Liver (tissue), 9 donors: Measurements from ENCODE around the gene DNM3. TPM values are rescaled to one million over a fixed set of nuclear protein-coding genes. Genes with fewer than 3 reads are reported as not detected.

Experiments
- DNase-seq: peaks from one replicate; pipeline ENCODE4 v3.0.0-alpha.2; 2017; ENCODE audit warnings: low spot score
- H3K27ac ChIP-seq, 2 donors: one replicate each; pipeline ENCODE4 v1.7.0; 2013; ENCODE audit warnings: inconsistent platforms in 2 of 2, low read length in 2 of 2, control low read depth in 1 of 2, low read depth in 1 of 2, mild to moderate bottlenecking in 1 of 2
- H3K27me3 ChIP-seq, 4 donors: one replicate each; pipeline versions ENCODE4 v1.6.1 to v1.7.0; 2013; ENCODE audit warnings: low read length in 3 of 4, inconsistent platforms in 1 of 4, mild to moderate bottlenecking in 1 of 4, moderate library complexity in 1 of 4; ENCODE audit not compliant: control insufficient read depth in 4 of 4, insufficient read depth in 4 of 4
- H3K36me3 ChIP-seq, 4 donors: one replicate each; pipeline versions ENCODE4 v1.6.1 to v1.7.0; 2013; ENCODE audit warnings: low read length in 3 of 4, mild to moderate bottlenecking in 3 of 4, low read depth in 1 of 4, moderate library complexity in 1 of 4; ENCODE audit not compliant: control insufficient read depth in 4 of 4, insufficient read depth in 3 of 4
- H3K4me1 ChIP-seq, 4 donors: one replicate each; pipeline versions ENCODE4 v1.6.1 to v1.7.0; 2013; ENCODE audit warnings: low read length in 3 of 4, mild to moderate bottlenecking in 3 of 4, moderate library complexity in 1 of 4; ENCODE audit not compliant: control insufficient read depth in 4 of 4, insufficient read depth in 4 of 4
- H3K4me3 ChIP-seq, 3 donors: one replicate each; pipeline versions ENCODE4 v1.6.1 to v1.7.0; 2013; ENCODE audit warnings: low read length in 3 of 3, control low read depth in 1 of 3, low read depth in 1 of 3, mild to moderate bottlenecking in 1 of 3
- H3K9ac ChIP-seq, 2 donors: one replicate each; pipeline ENCODE4 v1.7.0; 2013; ENCODE audit warnings: low read length in 2 of 2, mild to moderate bottlenecking in 2 of 2, moderate library complexity in 2 of 2, control low read depth in 1 of 2, low read depth in 1 of 2
- H3K9me3 ChIP-seq, 4 donors: one replicate each; pipeline versions ENCODE4 v1.6.1 to v1.7.0; 2013; ENCODE audit warnings: low read length in 3 of 4; ENCODE audit not compliant: control insufficient read depth in 4 of 4
- EGR1 ChIP-seq, 2 donors: IDR thresholded peaks; 2 replicates each; pipeline ENCODE4 v1.6.1; 2016 to 2018; ENCODE audit warnings: antibody characterized with exemption in 2 of 2, low read depth in 2 of 2
- FOXA1 ChIP-seq: IDR thresholded peaks from 2 replicates; pipeline ENCODE4 v1.6.1; 2016; ENCODE audit warnings: antibody characterized with exemption
- FOXA2 ChIP-seq: IDR thresholded peaks from 2 replicates; pipeline ENCODE4 v1.6.1; 2016; ENCODE audit warnings: antibody characterized with exemption
- GABPA ChIP-seq, 2 donors: IDR thresholded peaks in 1 of 2; conservative IDR thresholded peaks in 1 of 2; 2 replicates each; pipeline ENCODE4 v1.6.1; 2016; ENCODE audit warnings: antibody characterized with exemption in 2 of 2, mild to moderate bottlenecking in 1 of 2, moderate library complexity in 1 of 2
- HNF4A ChIP-seq, 2 donors: conservative IDR thresholded peaks; 2 replicates each; pipeline ENCODE4 v1.6.1; 2016; ENCODE audit warnings: antibody characterized with exemption in 2 of 2, mild to moderate bottlenecking in 2 of 2
- HNF4G ChIP-seq: IDR thresholded peaks from 2 replicates; pipeline ENCODE4 v1.6.1; 2016; ENCODE audit warnings: antibody characterized with exemption
- JUND ChIP-seq, 2 donors: IDR thresholded peaks; 2 replicates each; pipeline ENCODE4 v1.6.1; 2016; ENCODE audit warnings: antibody characterized with exemption in 2 of 2
- NR2F2 ChIP-seq: IDR thresholded peaks from 2 replicates; pipeline ENCODE4 v1.6.1; 2016; ENCODE audit warnings: antibody characterized with exemption
- RAD21 ChIP-seq, 2 donors: IDR thresholded peaks; 2 replicates each; pipeline ENCODE4 v1.6.1; 2016; ENCODE audit warnings: antibody characterized with exemption in 2 of 2, mild to moderate bottlenecking in 2 of 2
- RXRA ChIP-seq, 2 donors: IDR thresholded peaks; 2 replicates each; pipeline ENCODE4 v1.6.1; 2017 to 2018; ENCODE audit warnings: antibody characterized with exemption in 2 of 2, mild to moderate bottlenecking in 1 of 2
- TAF1 ChIP-seq: conservative IDR thresholded peaks from 2 replicates; pipeline ENCODE4 v1.6.1; 2016; ENCODE audit warnings: antibody characterized with exemption, mild to moderate bottlenecking
- YY1 ChIP-seq: IDR thresholded peaks from 2 replicates; pipeline ENCODE4 v1.6.1; 2016; ENCODE audit warnings: antibody characterized with exemption, mild to moderate bottlenecking
- WGBS: extraction: QIAGEN DNeasy Blood & Tissue Kit; methylation state at CpG from one replicate; pipeline ENCODE4 v1.1.7; 2013; 5-methylcytosine and 5-hydroxymethylcytosine counted together
- polyA plus RNA-seq, 2 donors: library from polyadenylated mRNA; stranded (reverse) in 1 of 2; unstranded in 1 of 2; fragments of 200-250 nt in 1 of 2; fragments of >200 nt in 1 of 2; fragmentation: Nextera tagmentation in 1 of 2; extraction: Ambion mirVana in 1 of 2; gene quantifications; one replicate each; pipeline versions ENCODE4 v1.2.1 to v1.2.3, GENCODE V29; 2013 to 2015
- total RNA-seq, 2 donors: library from RNA; depleted of rRNA; stranded (reverse); fragments of >200 nt; gene quantifications; one replicate each; pipeline ENCODE4 v1.2.3, GENCODE V29; 2014
- TF ChIP-seq, protein P1 (sequence below): IDR thresholded peaks from 2 replicates; pipeline ENCODE4 v1.6.1; 2016; ENCODE audit warnings: antibody characterized with exemption, mild to moderate bottlenecking
- TF ChIP-seq, protein P2 (sequence below): IDR thresholded peaks from 2 replicates; pipeline ENCODE4 v1.6.1; 2016; ENCODE audit warnings: antibody characterized with exemption
- TF ChIP-seq, protein P3 (sequence below): IDR thresholded peaks from 2 replicates; pipeline ENCODE4 v1.6.1; 2016; ENCODE audit warnings: antibody characterized with exemption
- TF ChIP-seq, protein P4 (sequence below): IDR thresholded peaks from 2 replicates; pipeline ENCODE4 v1.6.1; 2016; ENCODE audit warnings: antibody characterized with exemption
- TF ChIP-seq, protein P5 (sequence below): fragments of 150-350 bp; IDR thresholded peaks from 2 replicates; pipeline ENCODE4 v1.5.1; 2017; ENCODE audit warnings: improper control_type of control experiment, low read depth, low read length; ENCODE audit not compliant: missing input control
- donor health status: healthy.
- donor health status: healthy.
- donor health status: healthy.
- donor health status: healthy.
- donor health status: healthy.

The DNM3 gene
- total and polyA plus RNA-seq, 4 donors = 0.08 to 3.2 (median 1.0) TPM

DNA sequence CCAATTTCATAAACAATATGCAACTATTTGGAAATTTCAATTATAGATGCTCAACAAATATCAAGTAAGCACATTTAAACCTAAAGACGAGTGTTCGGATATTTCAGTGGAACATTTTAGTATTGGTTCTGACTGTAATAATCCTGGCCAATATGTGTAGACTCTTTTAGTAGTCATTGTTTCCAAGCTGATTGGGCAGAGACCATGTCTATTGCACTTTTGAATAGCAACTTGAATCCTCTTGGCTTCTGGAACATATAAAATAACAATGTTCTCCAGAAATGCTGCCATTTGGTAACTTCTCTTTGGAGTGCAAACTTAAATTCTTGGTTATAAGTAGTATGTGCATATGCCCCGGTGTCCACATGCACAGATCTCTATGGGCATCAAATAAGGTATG lies 373.7 kb downstream of the DNM3 start:
- WGBS = 95% methylated on average over 3 of the region's 3 CpGs
- DNase-seq = no peak
- no peak overlapping the region for H3K4me3 ChIP-seq
- no peaks in the 10 kb centered on the region for H3K9me3 ChIP-seq
- no peaks in the 10 kb centered on the region for H3K27me3 ChIP-seq
- H3K4me1 ChIP-seq = no peaks in the 10 kb centered on the region
- H3K27ac ChIP-seq = no peak overlapping the region
- TF ChIP-seq, protein P1, sequence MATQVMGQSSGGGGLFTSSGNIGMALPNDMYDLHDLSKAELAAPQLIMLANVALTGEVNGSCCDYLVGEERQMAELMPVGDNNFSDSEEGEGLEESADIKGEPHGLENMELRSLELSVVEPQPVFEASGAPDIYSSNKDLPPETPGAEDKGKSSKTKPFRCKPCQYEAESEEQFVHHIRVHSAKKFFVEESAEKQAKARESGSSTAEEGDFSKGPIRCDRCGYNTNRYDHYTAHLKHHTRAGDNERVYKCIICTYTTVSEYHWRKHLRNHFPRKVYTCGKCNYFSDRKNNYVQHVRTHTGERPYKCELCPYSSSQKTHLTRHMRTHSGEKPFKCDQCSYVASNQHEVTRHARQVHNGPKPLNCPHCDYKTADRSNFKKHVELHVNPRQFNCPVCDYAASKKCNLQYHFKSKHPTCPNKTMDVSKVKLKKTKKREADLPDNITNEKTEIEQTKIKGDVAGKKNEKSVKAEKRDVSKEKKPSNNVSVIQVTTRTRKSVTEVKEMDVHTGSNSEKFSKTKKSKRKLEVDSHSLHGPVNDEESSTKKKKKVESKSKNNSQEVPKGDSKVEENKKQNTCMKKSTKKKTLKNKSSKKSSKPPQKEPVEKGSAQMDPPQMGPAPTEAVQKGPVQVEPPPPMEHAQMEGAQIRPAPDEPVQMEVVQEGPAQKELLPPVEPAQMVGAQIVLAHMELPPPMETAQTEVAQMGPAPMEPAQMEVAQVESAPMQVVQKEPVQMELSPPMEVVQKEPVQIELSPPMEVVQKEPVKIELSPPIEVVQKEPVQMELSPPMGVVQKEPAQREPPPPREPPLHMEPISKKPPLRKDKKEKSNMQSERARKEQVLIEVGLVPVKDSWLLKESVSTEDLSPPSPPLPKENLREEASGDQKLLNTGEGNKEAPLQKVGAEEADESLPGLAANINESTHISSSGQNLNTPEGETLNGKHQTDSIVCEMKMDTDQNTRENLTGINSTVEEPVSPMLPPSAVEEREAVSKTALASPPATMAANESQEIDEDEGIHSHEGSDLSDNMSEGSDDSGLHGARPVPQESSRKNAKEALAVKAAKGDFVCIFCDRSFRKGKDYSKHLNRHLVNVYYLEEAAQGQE = no peak
- no peak for TF ChIP-seq YY1
- no peak for TF ChIP-seq FOXA2
- TF ChIP-seq GABPA (IDR thresholded peaks at IDR 0.05 in 1 of 2, conservative IDR thresholded peaks at IDR 0.05 in 1 of 2) = no peak
- TF ChIP-seq TAF1 = no peak
- no peak for TF ChIP-seq EGR1 (IDR thresholded peaks at IDR 0.05; ENCODE audit: low read depth in 2 of 2)
- TF ChIP-seq RXRA (IDR thresholded peaks at IDR 0.05) = no peak
- TF ChIP-seq NR2F2 = no peak
- no peak for TF ChIP-seq FOXA1
- TF ChIP-seq, protein P2, sequence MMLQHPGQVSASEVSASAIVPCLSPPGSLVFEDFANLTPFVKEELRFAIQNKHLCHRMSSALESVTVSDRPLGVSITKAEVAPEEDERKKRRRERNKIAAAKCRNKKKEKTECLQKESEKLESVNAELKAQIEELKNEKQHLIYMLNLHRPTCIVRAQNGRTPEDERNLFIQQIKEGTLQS = no peak
- no peak for TF ChIP-seq RAD21 (IDR thresholded peaks at IDR 0.05)
- TF ChIP-seq, protein P3, sequence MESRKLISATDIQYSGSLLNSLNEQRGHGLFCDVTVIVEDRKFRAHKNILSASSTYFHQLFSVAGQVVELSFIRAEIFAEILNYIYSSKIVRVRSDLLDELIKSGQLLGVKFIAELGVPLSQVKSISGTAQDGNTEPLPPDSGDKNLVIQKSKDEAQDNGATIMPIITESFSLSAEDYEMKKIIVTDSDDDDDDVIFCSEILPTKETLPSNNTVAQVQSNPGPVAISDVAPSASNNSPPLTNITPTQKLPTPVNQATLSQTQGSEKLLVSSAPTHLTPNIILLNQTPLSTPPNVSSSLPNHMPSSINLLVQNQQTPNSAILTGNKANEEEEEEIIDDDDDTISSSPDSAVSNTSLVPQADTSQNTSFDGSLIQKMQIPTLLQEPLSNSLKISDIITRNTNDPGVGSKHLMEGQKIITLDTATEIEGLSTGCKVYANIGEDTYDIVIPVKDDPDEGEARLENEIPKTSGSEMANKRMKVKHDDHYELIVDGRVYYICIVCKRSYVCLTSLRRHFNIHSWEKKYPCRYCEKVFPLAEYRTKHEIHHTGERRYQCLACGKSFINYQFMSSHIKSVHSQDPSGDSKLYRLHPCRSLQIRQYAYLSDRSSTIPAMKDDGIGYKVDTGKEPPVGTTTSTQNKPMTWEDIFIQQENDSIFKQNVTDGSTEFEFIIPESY = no peak
- TF ChIP-seq, protein P4, sequence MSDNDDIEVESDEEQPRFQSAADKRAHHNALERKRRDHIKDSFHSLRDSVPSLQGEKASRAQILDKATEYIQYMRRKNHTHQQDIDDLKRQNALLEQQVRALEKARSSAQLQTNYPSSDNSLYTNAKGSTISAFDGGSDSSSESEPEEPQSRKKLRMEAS = no peak
- no peak for TF ChIP-seq JUND (IDR thresholded peaks at IDR 0.05)
- TF ChIP-seq HNF4A (conservative IDR thresholded peaks at IDR 0.05) = no peak
- H3K36me3 ChIP-seq = no peaks in the 10 kb centered on the region
- no peak overlapping the region for H3K9ac ChIP-seq

DNA sequence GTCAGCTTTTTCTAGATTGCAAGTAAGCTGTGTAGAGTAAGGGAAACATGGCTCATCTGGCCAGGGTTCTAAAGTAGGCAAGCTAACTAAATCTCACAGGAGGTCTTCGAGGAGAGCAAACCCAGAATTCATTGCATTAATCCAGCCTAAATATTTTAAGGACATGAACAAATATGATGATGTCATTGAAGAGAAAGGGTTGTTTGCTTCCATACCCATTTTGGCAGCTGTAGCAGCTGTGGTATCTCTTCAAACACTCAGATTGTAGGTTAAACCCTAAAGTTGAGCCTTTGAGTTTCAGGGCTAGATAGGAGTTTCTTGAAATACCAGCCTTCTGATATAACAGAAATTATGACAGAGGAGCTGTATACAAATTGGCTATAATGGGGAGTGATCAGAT lies 378.7 kb downstream of the DNM3 start:
- Histone ChIP-seq H3K27me3 (no peaks in the 10 kb centered on the region), H3K36me3 (no peaks in the 10 kb centered on the region), H3K9ac (no peak overlapping the region), H3K4me1 (no peaks in the 10 kb centered on the region), H3K9me3 (no peaks in the 10 kb centered on the region), H3K27ac (no peak overlapping the region), H3K4me3 (no peak overlapping the region)
- TF ChIP-seq JUND (IDR thresholded peaks at IDR 0.05) (no peak), TAF1 (no peak), EGR1 (IDR thresholded peaks at IDR 0.05; ENCODE audit: low read depth in 2 of 2) (no peak), RXRA (IDR thresholded peaks at IDR 0.05) (no peak), YY1 (no peak), GABPA (IDR thresholded peaks at IDR 0.05 in 1 of 2, conservative IDR thresholded peaks at IDR 0.05 in 1 of 2) (no peak), FOXA2 (no peak), HNF4G (no peak), FOXA1 (no peak)
- TF ChIP-seq, protein P3 = no peak
- TF ChIP-seq, protein P2 = no peak
- TF ChIP-seq, protein P5, sequence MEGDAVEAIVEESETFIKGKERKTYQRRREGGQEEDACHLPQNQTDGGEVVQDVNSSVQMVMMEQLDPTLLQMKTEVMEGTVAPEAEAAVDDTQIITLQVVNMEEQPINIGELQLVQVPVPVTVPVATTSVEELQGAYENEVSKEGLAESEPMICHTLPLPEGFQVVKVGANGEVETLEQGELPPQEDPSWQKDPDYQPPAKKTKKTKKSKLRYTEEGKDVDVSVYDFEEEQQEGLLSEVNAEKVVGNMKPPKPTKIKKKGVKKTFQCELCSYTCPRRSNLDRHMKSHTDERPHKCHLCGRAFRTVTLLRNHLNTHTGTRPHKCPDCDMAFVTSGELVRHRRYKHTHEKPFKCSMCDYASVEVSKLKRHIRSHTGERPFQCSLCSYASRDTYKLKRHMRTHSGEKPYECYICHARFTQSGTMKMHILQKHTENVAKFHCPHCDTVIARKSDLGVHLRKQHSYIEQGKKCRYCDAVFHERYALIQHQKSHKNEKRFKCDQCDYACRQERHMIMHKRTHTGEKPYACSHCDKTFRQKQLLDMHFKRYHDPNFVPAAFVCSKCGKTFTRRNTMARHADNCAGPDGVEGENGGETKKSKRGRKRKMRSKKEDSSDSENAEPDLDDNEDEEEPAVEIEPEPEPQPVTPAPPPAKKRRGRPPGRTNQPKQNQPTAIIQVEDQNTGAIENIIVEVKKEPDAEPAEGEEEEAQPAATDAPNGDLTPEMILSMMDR = no peak
- TF ChIP-seq, protein P1 = no peak
- no peak for DNase-seq
- WGBS = 83% methylated on average over 1 of the region's 1 CpG
